HG03520 (cell line): Measurements from ENCODE around the gene PIP5K1A.
"Not testable (repeated sequence)": the region's sequence is repeated elsewhere in the genome, so short reads cannot be mapped to it uniquely, and the experiment has no call there.

Experiments
- ATAC-seq: cut with Tn5 transposase; IDR thresholded peaks from one replicate; pipeline ENCODE4 v1.9.1; 2021; ENCODE audit warnings: mild to moderate bottlenecking, moderate library complexity; ENCODE audit not compliant: unreplicated experiment

PIP5K1A gene

GRCh38 chr1:151198254-151199127, at the start of gene PIP5K1A:
Gene PIP5K1A (plus strand): TSS chr1:151198552. CDS start chr1:151198997, 445 bp downstream.
- peak; percentile 84 for ATAC-seq

- ATAC-seq, result peak; percentile 68
These were observed 41.9 kb upstream of the PIP5K1A start, which contains the start of gene TNFAIP8L2 for GRCh38 chr1:151156515-151156819. Gene TNFAIP8L2 (plus strand): TSS chr1:151156649. CDS start chr1:151158698, 2,049 bp downstream.

GRCh38 chr1:151157067-151157531, 41.3 kb upstream of the PIP5K1A start:
- no peak for ATAC-seq

GRCh38 chr1:151158326-151158725, 40.0 kb upstream of the PIP5K1A start:
- no peak for ATAC-seq

GRCh38 chr1:151158751-151159251, 39.6 kb upstream of the PIP5K1A start:
- no peak for ATAC-seq

- no peak for ATAC-seq
These were observed 39.0 kb upstream of the PIP5K1A start for GRCh38 chr1:151159373-151159772.

- no peak for ATAC-seq
These were observed 33.5 kb upstream of the PIP5K1A start for GRCh38 chr1:151164732-151165280.

GRCh38 chr1:151165281-151165737, 33.0 kb upstream of the PIP5K1A start:
- no peak for ATAC-seq

GRCh38 chr1:151165738-151166504, 32.4 kb upstream of the PIP5K1A start, which contains the start of the genes LYSMD1 and SCNM1:
Gene LYSMD1 (minus strand): TSS chr1:151165902. CDS start chr1:151165258, 644 bp downstream.
Gene SCNM1 (plus strand): TSS chr1:151166144. CDS start chr1:151166153, 9 bp downstream.
- peak; percentile 85 for ATAC-seq

GRCh38 chr1:151166505-151166956, 31.8 kb upstream of the PIP5K1A start:
- ATAC-seq, result no peak

GRCh38 chr1:151167116-151167515, 31.2 kb upstream of the PIP5K1A start:
- ATAC-seq, result no peak

GRCh38 chr1:151171190-151171589, 27.2 kb upstream of the PIP5K1A start:
- no peak for ATAC-seq

- ATAC-seq, result no peak
These were observed 23.2 kb upstream of the PIP5K1A start for GRCh38 chr1:151175041-151175741.

- no peak for ATAC-seq
These were observed 22.5 kb upstream of the PIP5K1A start, which contains the start of gene TMOD4 for GRCh38 chr1:151175863-151176262. Gene TMOD4 (minus strand): TSS chr1:151175981. CDS start chr1:151174875, 1,106 bp downstream.

GRCh38 chr1:151176514-151177045, 21.8 kb upstream of the PIP5K1A start:
- ATAC-seq, result no peak

- ATAC-seq, result no peak
These were observed 14.1 kb upstream of the PIP5K1A start for GRCh38 chr1:151184211-151184610.

- ATAC-seq, result no peak
These were observed 11.1 kb upstream of the PIP5K1A start for GRCh38 chr1:151187205-151187604.

- ATAC-seq, result not testable (repeated sequence)
These were observed 9.7 kb upstream of the PIP5K1A start for GRCh38 chr1:151188667-151189066.

- peak; percentile 89 for ATAC-seq
These were observed 8.5 kb upstream of the PIP5K1A start, which contains the start of gene VPS72 for GRCh38 chr1:151189637-151190445. Gene VPS72 (minus strand): TSS chr1:151190197. CDS start chr1:151190121, 76 bp downstream.
